Thyroid gland (tissue), 4 donors: Measurements from ENCODE around the gene ZIC4.

Experiments used
- CTCF ChIP-seq, 6 experiments: fragments of 200-600 bp in 3 of 6; fragments of 450-650 bp in 3 of 6; sonication (generic) in 3 of 6; IDR thresholded peaks; one replicate each; pipeline ENCODE4 v1.5.1; 2016 to 2019; ENCODE audit warnings: antibody characterized with exemption in 6 of 6, mild to moderate bottlenecking in 2 of 6, inconsistent platforms in 1 of 6, moderate library complexity in 1 of 6
- POLR2A ChIP-seq, 2 donors: fragments of 450-650 bp; IDR thresholded peaks; one replicate each; pipeline ENCODE4 v1.6.1; 2017; ENCODE audit warnings: antibody characterized with exemption in 2 of 2, mild to moderate bottlenecking in 2 of 2, moderate library complexity in 1 of 2

- TF ChIP-seq CTCF (IDR thresholded peaks at IDR 0.05) (no peak), POLR2A (IDR thresholded peaks at IDR 0.05) (no peak)
Measured at GRCh38 chr3:147415286-147415685, 8.9 kb upstream of the ZIC4 start.
